ENCODE data around the gene IFIT1.
"Not testable (repeated sequence)": the region's sequence is repeated elsewhere in the genome, so short reads cannot be mapped to it uniquely, and the experiment has no call there.

GRCh38 chr10:89410551-89410950 lies 18.1 kb downstream of the IFIT1 start:
- not testable (repeated sequence) for TF ChIP-seq POLR2AphosphoS5 (IDR thresholded peaks at IDR 0.05; ENCODE audit: insufficient read depth in 1 of 2, low read depth in 1 of 2); CTCF (IDR thresholded peaks at IDR 0.05)
